SU-DHL-6 (cell line): ENCODE results near the gene ASTE1.

Experiments used
- CTCF ChIP-seq: fragments of 200-600 bp; sonication (generic); IDR thresholded peaks from one replicate; pipeline ENCODE4 v1.5.1; 2017; ENCODE audit warnings: antibody characterized with exemption, mild to moderate bottlenecking, low read length, moderate library complexity; ENCODE audit not compliant: insufficient read depth, poor library complexity, severe bottlenecking
- EZH2phosphoT487 ChIP-seq: fragments of 200-600 bp; sonication (generic), shearing (Covaris generic); conservative IDR thresholded peaks from 2 replicates; pipeline ENCODE4 v1.6.1; 2018; ENCODE audit warnings: mild to moderate bottlenecking, antibody characterized with exemption, low read length, moderate library complexity, mixed read lengths

DNA sequence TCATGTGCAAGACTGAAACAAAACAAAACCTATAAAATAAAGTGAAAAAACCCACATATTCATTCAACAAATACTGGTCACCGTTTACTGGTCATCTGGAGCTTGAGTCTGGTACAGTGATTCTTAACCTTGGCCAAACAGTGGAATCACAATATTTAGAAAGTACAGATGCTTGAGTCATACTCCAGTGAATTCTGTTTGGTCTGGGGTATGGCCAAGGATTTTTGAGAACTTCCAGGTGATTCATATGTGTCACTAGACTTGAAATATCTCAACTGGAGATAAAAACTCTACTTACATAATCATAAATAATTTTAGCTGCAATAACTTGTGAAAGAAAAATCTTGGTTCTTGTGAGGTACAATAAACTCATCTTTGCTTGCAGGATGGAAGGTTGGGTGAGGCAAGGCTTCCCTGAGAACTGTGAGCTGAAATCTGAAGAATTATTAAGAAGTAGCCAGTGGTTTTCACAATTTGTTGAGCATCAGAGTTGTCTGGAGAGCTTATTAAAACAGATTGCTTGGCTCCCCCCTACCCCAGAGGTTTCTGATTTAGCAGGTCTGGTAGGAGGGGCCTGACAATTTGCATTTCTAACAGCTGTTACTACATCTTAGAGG is 9.7 kb upstream of the ASTE1 start:
- TF ChIP-seq CTCF (no peak), EZH2phosphoT487 (no peak)
